HG02610 (cell line): ENCODE results near the gene NOS2.
"Not testable (repeated sequence)": the region's sequence is repeated elsewhere in the genome, so short reads cannot be mapped to it uniquely, and the experiment has no call there.

Experiments used
- ATAC-seq: cut with Tn5 transposase; IDR thresholded peaks from one replicate; pipeline ENCODE4 v1.9.1; 2021; ENCODE audit warnings: mild to moderate bottlenecking, moderate library complexity; ENCODE audit not compliant: unreplicated experiment

Gene NOS2

GRCh38 chr17:27756467-27757371 lies 43.6 kb downstream of the NOS2 start:
- no peak for ATAC-seq

- ATAC-seq: no peak
Observed at GRCh38 chr17:27755706-27756466, 44.4 kb downstream of the NOS2 start.

GRCh38 chr17:27754549-27754948 lies 45.8 kb downstream of the NOS2 start:
- ATAC-seq: no peak

GRCh38 chr17:27753726-27754125 lies 46.6 kb downstream of the NOS2 start:
- ATAC-seq: not testable (repeated sequence)

DNA sequence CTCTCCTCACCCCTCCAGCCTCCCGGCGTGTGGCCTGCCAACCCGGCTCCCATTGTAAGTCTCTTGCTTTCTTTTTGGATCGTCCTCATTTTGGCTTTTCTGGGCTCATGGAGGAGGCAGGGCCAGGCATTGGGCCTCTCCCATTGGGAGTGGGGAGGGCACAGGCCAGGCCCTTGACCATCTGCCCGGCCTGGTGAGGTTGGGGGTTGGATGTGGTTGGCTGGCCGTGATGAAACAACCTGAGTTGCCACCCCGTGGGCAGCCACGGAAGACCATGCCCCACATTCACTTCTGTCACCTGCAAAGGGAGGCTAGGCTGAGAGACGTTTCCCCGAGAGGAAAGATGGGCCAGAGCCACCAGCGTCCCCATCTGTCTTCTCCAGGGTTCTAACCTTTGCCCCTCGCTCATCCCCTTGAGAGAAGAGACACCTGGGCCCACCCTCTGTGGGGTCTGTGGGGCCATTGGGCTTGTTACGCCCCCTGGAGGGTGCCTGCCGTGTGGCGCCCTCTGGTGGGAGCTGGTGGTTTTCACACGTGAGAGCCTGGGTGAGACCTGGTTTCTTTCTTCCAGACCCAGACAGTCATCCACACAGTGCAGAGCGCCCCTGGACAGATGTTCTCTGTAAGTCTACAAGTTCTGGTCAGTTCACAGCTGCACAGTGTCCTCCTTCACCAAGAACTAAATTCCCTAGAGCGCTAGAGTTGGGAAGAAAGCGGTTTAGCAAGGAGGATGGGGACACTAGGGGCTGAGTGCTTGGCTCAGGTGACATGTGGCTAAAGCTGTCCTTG lies 47.3 kb downstream of the NOS2 start:
- not testable (repeated sequence) for ATAC-seq

- ATAC-seq: no peak
Observed at GRCh38 chr17:27751622-27752490, 48.5 kb downstream of the NOS2 start.

GRCh38 chr17:27751166-27751565 lies 49.2 kb downstream of the NOS2 start:
- ATAC-seq: no peak

- ATAC-seq: not testable (repeated sequence)
Observed at GRCh38 chr17:27749562-27750150, 50.7 kb downstream of the NOS2 start.

DNA sequence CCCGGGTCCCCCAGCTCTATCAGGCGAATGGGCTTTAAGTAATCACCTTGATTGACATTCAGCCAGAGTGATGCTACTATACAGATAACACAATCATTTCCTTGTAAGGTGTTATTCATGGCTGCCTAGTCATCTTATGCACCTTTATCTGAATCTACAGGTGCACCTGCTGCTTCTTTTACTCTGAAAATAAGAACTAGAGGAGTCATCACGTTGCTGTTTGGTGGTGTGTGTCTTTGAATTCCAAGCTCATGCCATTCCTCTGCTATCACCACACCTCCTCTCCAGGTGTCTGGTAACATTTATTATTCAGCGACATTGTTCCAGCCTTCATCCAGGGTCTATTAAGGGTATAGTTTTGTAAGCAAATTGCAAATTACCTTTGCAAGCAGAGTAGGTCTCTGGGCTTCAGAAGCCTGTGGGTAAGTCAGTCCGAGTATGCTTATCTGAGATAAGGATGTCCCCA lies 51.9 kb downstream of the NOS2 start:
- ATAC-seq: no peak

DNA sequence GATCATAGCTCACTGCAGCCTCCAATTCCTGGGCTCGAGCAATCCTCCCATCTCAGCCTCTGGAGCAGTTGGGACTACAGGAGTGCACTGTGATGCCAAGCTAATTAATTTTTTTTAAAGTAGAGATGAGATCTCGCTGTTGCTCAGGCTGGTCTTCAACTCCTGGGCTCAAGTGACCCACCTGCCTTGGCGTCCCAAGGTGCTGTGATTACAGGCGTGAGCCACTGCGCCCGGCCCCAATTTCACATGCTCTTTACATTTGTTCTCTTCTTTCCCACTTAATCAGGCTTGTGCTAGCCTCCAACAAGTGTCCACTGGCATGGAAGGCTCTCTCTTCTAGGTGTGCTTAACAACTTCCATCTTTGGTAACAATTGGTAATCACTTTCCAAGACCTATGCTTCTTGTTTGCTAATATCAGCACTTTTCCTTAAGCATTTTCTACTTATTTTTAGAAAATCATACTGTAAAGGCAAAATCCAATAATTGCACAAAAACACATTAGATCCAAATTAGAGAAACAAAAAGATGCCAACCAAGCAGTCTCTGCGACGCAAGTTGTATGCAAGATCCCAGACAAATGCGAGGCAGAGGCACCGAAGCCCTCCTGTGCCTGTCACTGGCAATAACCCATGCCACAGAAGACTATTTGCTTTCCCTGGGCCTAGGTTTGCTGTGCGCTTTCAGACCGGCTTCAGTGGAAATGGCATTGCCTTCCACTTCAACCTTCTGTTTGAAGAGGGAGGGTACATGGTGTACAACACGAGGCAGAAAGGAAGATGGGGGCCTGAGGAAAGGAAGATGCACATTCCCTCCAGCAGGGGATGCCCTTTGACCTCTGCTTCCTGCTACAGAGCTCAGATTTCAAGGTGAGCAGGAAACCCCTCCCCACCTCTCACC lies 52.6 kb downstream of the NOS2 start:
- ATAC-seq: no peak

GRCh38 chr17:27746881-27747280 lies 53.4 kb downstream of the NOS2 start:
- no peak for ATAC-seq

DNA sequence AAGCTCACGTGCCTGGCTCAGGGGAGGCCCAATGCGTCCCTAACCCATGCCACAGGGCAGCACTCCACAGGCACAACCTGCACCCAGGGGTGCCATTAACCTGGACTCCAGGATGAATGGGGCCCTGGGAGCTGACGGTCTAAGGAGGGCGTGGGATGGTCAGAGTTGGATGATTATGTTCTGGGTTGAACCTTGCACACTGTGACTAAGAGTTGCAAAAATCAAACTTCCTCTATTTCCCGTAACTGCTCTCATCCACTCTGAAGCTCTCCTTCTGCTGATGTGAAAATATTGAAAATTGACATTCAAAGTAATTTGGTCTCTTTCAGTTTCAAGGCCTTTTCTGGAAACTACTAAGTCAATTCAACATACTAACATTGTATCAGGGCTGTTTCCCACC lies 54.0 kb downstream of the NOS2 start:
- ATAC-seq: not testable (repeated sequence)

DNA sequence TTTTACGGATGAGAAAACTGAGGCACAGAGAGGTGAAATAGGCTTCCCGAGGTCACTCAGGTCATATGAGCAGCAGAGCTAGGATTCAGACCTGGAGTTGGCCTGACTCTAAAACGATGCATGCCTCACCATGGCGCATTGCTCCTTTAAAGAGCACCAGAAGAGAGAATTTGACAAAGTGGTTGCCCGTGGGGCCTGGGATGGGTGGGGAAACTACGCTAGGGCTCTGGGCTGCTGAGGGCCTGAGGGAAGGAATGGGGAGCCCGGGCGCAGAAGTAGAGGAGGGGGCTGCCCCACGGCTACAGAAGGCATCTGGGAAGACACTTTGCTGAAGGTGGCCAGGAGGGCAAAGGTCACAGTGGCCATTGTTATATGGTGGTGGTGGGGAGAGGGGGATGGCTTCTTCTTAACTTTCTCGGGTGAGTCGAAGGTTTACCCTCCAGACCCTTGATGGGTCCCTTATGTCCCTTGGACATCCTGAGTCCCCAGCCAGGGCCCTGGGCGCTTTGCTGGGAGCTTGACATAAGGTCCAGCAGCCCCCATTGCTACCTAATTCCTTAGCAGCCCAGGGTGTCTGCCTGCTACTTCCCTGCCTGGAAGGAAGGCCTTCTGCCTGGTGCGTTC lies 55.0 kb downstream of the NOS2 start:
- ATAC-seq: not testable (repeated sequence)

DNA sequence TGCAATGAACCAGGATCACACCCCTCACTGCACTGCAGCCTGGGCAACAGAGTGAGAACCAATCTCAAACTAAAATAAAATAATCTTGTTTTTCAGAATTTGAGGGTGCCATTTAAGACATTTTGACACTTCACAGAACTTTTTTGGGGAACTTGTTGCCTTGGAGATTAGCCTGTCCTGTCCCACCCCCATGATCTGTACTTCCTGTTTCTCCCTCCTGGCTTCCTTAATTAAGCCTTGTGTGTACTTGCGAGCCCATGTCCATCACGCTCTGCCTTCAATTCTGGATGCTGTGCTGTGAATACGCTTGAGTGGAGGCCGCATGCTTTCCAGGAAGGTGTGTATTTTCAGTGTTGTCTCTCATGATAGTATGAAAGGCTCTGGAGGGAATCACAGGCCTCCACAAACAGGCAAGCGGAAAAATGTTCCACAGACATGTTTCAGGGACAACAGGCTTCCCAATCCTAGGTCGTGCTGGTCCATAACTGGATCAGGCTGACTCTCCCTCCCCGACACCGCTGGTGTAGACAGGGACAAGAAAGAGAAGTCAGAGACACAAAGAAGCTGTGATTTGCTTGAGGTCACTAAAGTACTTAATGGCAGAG lies 56.9 kb downstream of the NOS2 start:
- no peak for ATAC-seq

DNA sequence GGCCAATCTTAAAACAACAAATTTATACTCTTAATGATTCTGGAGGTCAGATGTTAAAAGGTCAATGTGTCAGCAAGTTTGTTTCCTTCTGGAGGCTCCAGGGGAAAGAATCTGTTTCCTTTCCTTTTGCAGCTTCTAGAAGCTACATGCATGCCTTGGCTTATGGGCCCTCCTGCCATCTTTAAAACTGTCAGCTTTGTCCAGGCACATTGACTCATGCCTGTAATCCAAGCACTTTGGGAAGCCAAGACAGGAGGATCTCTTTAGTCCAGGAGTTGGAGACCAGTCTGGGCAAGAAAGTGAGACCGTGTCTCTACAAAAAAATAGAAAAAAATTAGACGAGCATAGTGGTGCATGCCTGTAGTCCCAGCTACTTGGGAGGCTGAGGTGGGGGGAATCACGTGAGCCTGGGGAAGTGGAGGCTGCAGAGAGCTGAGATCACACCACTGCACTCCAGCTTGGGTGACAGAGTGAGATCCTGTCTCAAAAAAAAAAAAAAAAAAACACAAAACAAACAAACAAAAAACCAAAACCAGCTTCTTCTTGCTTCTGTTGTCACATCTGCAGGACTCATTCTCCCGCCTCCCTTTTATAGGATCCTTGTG lies 58.3 kb downstream of the NOS2 start:
- ATAC-seq: no peak

- no peak for ATAC-seq
Observed at GRCh38 chr17:27741361-27741861, 58.9 kb downstream of the NOS2 start.

- ATAC-seq: not testable (repeated sequence)
Observed at GRCh38 chr17:27740541-27740940, 59.8 kb downstream of the NOS2 start.
